ENCODE measurements around the gene FAM43A.

FAM43A gene

DNA sequence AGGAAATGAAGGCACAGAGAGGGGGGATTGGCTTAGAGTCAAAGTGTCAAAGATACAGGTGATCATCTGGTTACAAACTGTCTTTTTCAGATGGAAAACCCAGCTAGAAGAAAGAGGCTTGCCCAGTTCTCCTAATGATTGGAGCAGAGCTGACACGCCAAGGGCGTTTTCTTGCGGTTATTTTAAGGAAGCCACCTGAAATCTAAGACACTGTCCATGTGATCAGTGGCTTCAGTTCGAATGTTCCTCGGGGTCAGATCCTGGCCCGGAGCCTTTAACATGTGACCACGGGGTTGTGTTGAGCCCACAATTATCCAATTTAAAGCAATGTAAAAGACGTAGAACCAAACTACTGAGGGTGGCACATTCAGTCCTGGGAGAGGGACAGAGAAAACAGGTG, 19.5 kb downstream of the FAM43A start:
- Histone ChIP-seq H3K4me3 (no peak overlapping the region), H3K27ac (no peak overlapping the region)
- TF ChIP-seq, protein P1, sequence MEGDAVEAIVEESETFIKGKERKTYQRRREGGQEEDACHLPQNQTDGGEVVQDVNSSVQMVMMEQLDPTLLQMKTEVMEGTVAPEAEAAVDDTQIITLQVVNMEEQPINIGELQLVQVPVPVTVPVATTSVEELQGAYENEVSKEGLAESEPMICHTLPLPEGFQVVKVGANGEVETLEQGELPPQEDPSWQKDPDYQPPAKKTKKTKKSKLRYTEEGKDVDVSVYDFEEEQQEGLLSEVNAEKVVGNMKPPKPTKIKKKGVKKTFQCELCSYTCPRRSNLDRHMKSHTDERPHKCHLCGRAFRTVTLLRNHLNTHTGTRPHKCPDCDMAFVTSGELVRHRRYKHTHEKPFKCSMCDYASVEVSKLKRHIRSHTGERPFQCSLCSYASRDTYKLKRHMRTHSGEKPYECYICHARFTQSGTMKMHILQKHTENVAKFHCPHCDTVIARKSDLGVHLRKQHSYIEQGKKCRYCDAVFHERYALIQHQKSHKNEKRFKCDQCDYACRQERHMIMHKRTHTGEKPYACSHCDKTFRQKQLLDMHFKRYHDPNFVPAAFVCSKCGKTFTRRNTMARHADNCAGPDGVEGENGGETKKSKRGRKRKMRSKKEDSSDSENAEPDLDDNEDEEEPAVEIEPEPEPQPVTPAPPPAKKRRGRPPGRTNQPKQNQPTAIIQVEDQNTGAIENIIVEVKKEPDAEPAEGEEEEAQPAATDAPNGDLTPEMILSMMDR (IDR thresholded peaks at IDR 0.05) = no peak
- no peak for DNase-seq (ENCODE audit: low spot score)

GRCh38 chr3:194705761-194706160, 20.1 kb downstream of the FAM43A start:
- H3K27ac ChIP-seq = no peak overlapping the region
- no peak overlapping the region for H3K4me3 ChIP-seq
- TF ChIP-seq, protein P1 (IDR thresholded peaks at IDR 0.05) = no peak
- no peak for DNase-seq (ENCODE audit: low spot score)

GRCh38 chr3:194707147-194707540, 21.5 kb downstream of the FAM43A start:
- Histone ChIP-seq H3K27ac (no peak overlapping the region), H3K4me3 (no peak overlapping the region)
- TF ChIP-seq, protein P1 (IDR thresholded peaks at IDR 0.05) = no peak
- no peak for DNase-seq (ENCODE audit: low spot score)

GRCh38 chr3:194711286-194711685, 25.6 kb downstream of the FAM43A start:
- no peak for DNase-seq (ENCODE audit: low spot score)
- no peak overlapping the region for H3K4me3 ChIP-seq
- H3K27ac ChIP-seq = no peak overlapping the region
- TF ChIP-seq, protein P1 (IDR thresholded peaks at IDR 0.05) = no peak

DNA sequence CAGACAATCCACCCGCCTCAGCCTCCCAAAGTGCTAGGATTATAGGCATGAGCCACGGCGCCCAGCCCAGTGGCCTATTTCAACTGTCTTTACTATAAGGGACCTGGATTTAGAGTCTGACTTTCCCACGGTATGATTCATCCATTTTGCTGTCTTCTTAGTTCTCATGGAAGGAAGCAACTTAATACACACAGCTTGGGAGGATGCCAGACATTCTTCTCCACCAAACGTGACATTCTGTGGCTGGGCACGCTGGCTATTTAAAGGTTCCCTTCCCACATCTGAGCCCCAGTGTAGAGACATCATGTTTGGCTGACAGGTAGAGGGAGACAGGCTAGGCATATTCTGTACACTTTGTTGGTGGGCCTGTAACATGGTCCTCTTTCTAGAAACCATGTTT, 26.2 kb downstream of the FAM43A start:
- no peak for DNase-seq (ENCODE audit: low spot score)
- Histone ChIP-seq H3K4me3 (no peak overlapping the region), H3K27ac (no peak overlapping the region)
- TF ChIP-seq, protein P1 (IDR thresholded peaks at IDR 0.05) = no peak

- TF ChIP-seq, protein P1 (IDR thresholded peaks at IDR 0.05) = no peak
- no peak for DNase-seq (ENCODE audit: low spot score)
- no peak overlapping the region for H3K4me3 ChIP-seq
- H3K27ac ChIP-seq = no peak overlapping the region
These were observed 27.8 kb downstream of the FAM43A start for GRCh38 chr3:194713299-194714136.

GRCh38 chr3:194714137-194714455, 28.4 kb downstream of the FAM43A start:
- Histone ChIP-seq H3K4me3 (no peak overlapping the region), H3K27ac (no peak overlapping the region)
- DNase-seq (ENCODE audit: low spot score) = no peak
- TF ChIP-seq, protein P1 (IDR thresholded peaks at IDR 0.05) = no peak
